Adrenal gland (tissue), 12 donors: ENCODE results near the gene HPS4. TPM values are rescaled to one million over a fixed set of nuclear protein-coding genes. Genes with fewer than 3 reads are reported as not detected.

Source experiments
- DNase-seq, 7 donors: peaks; one replicate each; pipeline ENCODE4 v3.0.0-alpha.2; 2019 to 2020
- H3K27ac ChIP-seq, 5 donors: fragments of 200-600 bp; sonication (generic) in 4 of 5; 1 replicate in 3 of 5; 2 replicates in 2 of 5; pipeline versions ENCODE4 v1.5.1 to v1.8.0; 2016 to 2020; ENCODE audit warnings: mild to moderate bottlenecking in 1 of 5
- H3K27me3 ChIP-seq: fragments of 200-600 bp; 2 replicates; pipeline ENCODE4 v1.8.0; 2021
- H3K36me3 ChIP-seq, 2 donors: fragments of 200-600 bp; replicated peaks in 1 of 2; 1 replicate in 1 of 2; 2 replicates in 1 of 2; pipeline versions ENCODE4 v1.5.1 to v1.8.0; 2018 to 2022
- H3K4me1 ChIP-seq, 2 donors: fragments of 200-600 bp; replicated peaks in 1 of 2; 1 replicate in 1 of 2; 2 replicates in 1 of 2; pipeline versions ENCODE4 v1.5.1 to v1.8.0; 2018 to 2021
- H3K4me3 ChIP-seq, 4 donors: fragments of 200-600 bp; sonication (generic) in 3 of 4; one replicate each; pipeline ENCODE4 v1.5.1; 2016 to 2018
- H3K9me3 ChIP-seq, 3 donors: fragments of 200-600 bp; sonication (generic) in 1 of 3; replicated peaks in 1 of 3; 1 replicate in 2 of 3; 2 replicates in 1 of 3; pipeline versions ENCODE4 v1.5.1 to v1.8.0; 2016 to 2021
- CTCF ChIP-seq, 6 experiments: fragments of 450-650 bp in 4 of 6; fragments of 200-600 bp in 2 of 6; sonication (generic) in 1 of 6; IDR thresholded peaks; 1 replicate in 5 of 6; 2 replicates in 1 of 6; pipeline versions ENCODE4 v1.5.1 to v1.8.0; 2016 to 2021; ENCODE audit warnings: antibody characterized with exemption in 6 of 6, mild to moderate bottlenecking in 2 of 6, moderate library complexity in 1 of 6
- POLR2A ChIP-seq, 2 donors: fragments of 450-650 bp; IDR thresholded peaks; one replicate each; pipeline ENCODE4 v1.6.1; 2017; ENCODE audit warnings: antibody characterized with exemption in 2 of 2, mild to moderate bottlenecking in 2 of 2, moderate library complexity in 1 of 2
- WGBS, 4 donors: extraction: QIAGEN DNeasy Blood & Tissue Kit in 2 of 4; methylation state at CpG; one replicate each; pipeline versions ENCODE4 v1.1.5 to v1.1.7; 2013 to 2017; 5-methylcytosine and 5-hydroxymethylcytosine counted together
- intact Hi-C, 2 donors: fragments of 100-400 bp; cut with DNase I; formaldehyde crosslinking; loops; one replicate each; pipeline versions ENCODE4 v1.14.1 to v1.15.0; 2022 to 2023
- polyA plus RNA-seq, 3 donors: library from polyadenylated mRNA; stranded (reverse); fragments of 200-250 nt in 2 of 3; fragments of 350-450 nt in 1 of 3; fragmentation: Illumina TruSeq in 1 of 3; extraction: RNeasy Lipid Tissue Mini Kit (QIAGEN cat#74804) in 1 of 3; gene quantifications; one replicate each; pipeline ENCODE4 v1.2.3, GENCODE V29; 2013 to 2014
- total RNA-seq, 9 donors: library from RNA; depleted of rRNA in 4 of 9; stranded (reverse); fragments of >200 nt in 4 of 9; fragments of 120-200 nt in 1 of 9; fragmentation: NEBNext Ultra II Directional in 1 of 9; extraction: Animal tissue kit (Norgen Biotek cat#: 25700) in 1 of 9; gene quantifications; one replicate each; pipeline versions ENCODE4 v1.1.0 to v1.2.4, GENCODE V29; 2013 to 2023
- donor health status: healthy with polysubstance abuse.
- donor health status: Bipolar disorder and iron deficiency.
- donor health status: DM: yes; HTN: yes; CAD: no.
- donor health status: DM: no; HTN: no; CAD: no.
- donor health status: DM: no; HTN: no; CAD: no.
- donor health status: DM: yes; HTN: yes; CAD: no.

The HPS4 gene
- total and polyA plus RNA-seq, 12 donors: 19.9 to 38.6 (median 31.9) TPM

- 58 to 69% (median 68%) methylated on average over 6 of the region's 6 CpGs for WGBS, 4 donors
- DNase-seq: no peak
- peak overlapping the region in 1 of 5 donors; percentile 7 for H3K27ac ChIP-seq
- peaks cover 13 to 53% of the 10 kb centered on the region in 2 donors for H3K4me1 ChIP-seq
- no peaks in the 10 kb centered on the region for H3K27me3 ChIP-seq
- H3K9me3 ChIP-seq: no peaks in the 10 kb centered on the region
- intact Hi-C loops: no loop called here
- no peak overlapping the region for H3K4me3 ChIP-seq
- H3K36me3 ChIP-seq: peaks cover 0 to 21% of the 10 kb centered on the region in 2 donors
- TF ChIP-seq POLR2A (IDR thresholded peaks at IDR 0.05) (no peak), CTCF (IDR thresholded peaks at IDR 0.05) (no peak)
Observed at GRCh38 chr22:26481112-26481693, 2.4 kb downstream of the HPS4 start.

DNA sequence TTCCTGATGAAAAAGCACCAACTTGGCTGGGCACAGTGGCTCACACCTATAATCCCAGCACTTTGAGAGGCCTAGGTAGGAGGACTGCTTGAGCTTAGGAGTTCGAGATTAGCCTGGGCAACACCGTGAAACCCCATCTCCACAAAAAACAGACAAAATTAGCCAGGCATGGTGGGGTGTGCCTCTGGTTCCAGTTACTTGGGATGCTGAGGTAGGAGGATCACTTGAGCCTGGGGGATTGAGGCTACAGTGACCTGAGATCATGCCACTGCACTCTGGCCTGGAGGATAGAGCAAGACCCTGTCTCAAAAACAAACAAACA lies 3.0 kb downstream of the HPS4 start:
- no peak for DNase-seq
- H3K4me3 ChIP-seq: no peak overlapping the region
- H3K36me3 ChIP-seq: peaks cover 0 to 24% of the 10 kb centered on the region in 2 donors
- TF ChIP-seq CTCF (IDR thresholded peaks at IDR 0.05) (no peak), POLR2A (IDR thresholded peaks at IDR 0.05) (no peak)
- H3K27ac ChIP-seq: peak overlapping the region in 1 of 5 donors; percentile 7
- intact Hi-C loops: no loop called here
- no peaks in the 10 kb centered on the region for H3K27me3 ChIP-seq
- 81 to 92% (median 90%) methylated on average over 2 of the region's 2 CpGs for WGBS, 4 donors
- H3K9me3 ChIP-seq: no peaks in the 10 kb centered on the region
- peaks cover 13 to 53% of the 10 kb centered on the region in 2 donors for H3K4me1 ChIP-seq

DNA sequence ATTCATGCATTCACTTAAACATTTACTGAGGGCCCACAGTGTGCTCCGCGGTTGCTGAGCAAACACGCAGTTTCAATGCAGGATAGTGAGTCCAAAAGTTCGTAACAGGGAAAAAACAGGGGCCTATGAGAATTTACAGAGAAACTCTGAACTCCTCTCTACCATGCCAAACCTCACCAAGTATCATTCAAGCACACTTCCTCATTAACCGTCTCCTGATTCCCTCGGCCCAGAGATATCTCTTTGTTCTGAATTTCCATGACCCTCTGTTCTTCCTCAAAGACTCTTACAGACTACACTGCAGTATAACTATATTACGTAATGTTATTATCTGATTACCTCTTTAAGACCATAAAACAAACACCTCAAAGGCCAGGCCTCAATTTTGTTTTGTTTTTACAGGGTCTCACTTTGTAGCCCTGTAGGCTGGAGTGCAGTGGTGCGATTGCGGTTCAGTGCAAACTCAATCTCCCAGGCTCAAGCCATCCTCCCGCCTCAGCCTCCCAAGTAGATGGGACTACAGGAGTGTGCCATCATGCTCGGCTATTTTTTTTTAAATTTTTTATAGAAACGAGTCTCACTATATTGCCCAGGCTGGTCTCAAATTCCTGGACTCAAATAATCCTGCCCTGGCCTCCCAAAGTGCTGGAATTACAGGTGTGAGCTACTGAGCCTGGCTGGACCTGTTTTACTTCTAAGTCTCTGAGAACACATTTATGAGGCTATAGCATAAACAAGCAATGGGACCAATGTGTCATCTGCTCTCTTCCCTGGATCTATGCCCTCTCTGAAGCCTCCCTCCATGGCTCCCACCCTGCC lies 3.6 kb downstream of the HPS4 start:
- WGBS, 4 donors: 75 to 81% (median 76%) methylated on average over 12 of the region's 12 CpGs

More for the DNA sequence above, 3.6 kb downstream of the HPS4 start:
- peak overlapping the region in 1 of 5 donors; percentile 40 for H3K27ac ChIP-seq
- intact Hi-C loops: no loop called here
- peaks cover 0 to 28% of the 10 kb centered on the region in 2 donors for H3K36me3 ChIP-seq
- peaks cover 11 to 47% of the 10 kb centered on the region in 2 donors for H3K4me1 ChIP-seq
- TF ChIP-seq POLR2A (IDR thresholded peaks at IDR 0.05): no peak
- no peak for TF ChIP-seq CTCF (IDR thresholded peaks at IDR 0.05)
- peak overlapping the region in 1 of 4 donors; percentile 23 for H3K4me3 ChIP-seq
- H3K27me3 ChIP-seq: no peaks in the 10 kb centered on the region
- no peaks in the 10 kb centered on the region for H3K9me3 ChIP-seq
- DNase-seq: no peak
